ENCODE results near the gene CELF1.
"Not testable (repeated sequence)": the region's sequence is repeated elsewhere in the genome, so short reads cannot be mapped to it uniquely, and the experiment has no call there.

CELF1 gene

DNA sequence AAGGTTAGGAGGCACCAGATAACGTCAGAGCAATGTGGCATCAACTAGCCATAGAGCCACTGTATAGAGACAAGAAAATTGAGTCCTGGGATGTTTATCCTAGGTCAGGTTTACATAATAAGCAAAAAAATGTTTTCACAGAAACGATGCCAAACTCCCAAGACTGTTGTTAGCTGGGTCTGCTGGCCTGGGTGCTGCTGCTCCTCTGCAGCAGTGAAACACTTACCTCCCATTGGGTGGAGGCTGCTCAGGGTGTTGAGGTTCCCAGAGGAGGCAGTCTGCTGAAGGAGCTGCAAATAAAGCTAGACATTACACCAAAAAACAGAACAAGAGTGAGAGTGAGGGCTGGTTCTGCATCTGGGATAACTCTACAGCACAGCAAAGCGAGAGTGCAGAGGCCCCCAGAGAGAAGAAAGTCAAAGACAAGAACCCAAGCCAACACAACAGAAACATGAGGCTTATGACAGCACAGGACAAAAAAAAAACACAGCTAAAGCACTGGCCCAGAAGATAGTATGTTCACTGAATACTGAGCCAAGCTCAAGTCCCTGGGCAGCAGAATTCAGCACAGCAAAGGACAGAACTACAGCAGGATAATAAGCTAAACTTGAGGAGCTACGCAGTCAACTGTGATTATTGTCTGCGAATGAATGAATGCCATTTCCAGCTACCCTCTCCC, 74.1 kb downstream of the CELF1 start:
- no peak for DNase-seq

DNA sequence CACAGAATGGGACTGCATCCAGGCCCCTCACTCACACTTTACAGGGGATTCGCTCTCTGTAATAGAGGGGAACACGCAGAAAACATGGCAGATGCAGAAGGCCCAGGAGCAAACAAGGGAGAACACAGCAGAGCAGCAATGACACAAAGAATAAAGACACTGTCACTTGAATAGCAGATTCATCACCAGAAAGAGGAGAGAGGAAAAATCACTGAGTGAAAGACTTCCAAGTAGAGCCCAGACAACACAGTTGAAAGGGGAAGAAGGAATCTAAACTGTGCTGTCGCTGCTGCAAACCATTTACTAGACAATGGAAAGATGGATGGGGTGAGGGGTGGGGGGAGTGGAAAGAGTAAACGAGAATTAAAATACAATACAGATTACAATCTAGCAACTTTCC, 75.2 kb downstream of the CELF1 start:
- no peak for DNase-seq

DNA sequence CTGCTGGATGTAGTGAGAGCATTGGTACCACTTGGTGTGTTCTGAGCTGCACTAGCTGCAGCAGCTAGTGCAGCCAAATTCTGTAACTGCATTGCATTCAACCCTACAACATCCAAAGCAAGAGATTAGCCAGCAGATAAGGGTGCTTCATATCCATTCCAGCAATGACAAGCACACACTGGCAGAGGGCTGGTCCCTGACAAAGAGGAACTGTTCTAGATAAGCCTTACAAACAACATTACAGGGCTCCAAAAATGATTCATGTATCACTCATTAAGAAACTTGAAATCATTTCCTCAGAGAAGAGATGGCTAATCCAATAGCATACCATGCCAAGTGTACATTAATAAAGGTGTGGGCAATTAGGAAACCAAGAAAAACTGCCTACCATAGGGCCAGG, 75.6 kb downstream of the CELF1 start:
- DNase-seq, result no peak

DNA sequence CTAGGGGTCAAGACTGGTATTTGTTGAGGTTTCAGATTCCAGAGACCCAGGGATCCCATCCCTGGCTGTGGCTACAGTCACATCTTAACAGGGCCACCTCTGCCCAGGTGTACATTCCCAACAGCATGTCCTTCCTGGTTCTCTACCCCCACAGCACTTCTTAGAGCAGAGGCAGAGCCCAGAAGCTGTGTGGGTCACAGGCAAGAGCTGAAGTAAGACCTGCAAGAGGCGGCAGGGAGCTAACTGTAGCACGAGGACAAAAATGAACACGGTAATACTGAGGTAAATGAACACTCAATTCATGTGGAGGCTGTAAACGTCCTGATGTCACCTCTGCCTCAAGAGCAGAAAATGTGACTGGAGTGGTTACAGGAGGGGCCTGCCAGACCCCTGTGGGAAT, 82.3 kb downstream of the CELF1 start:
- no peak for DNase-seq

DNA sequence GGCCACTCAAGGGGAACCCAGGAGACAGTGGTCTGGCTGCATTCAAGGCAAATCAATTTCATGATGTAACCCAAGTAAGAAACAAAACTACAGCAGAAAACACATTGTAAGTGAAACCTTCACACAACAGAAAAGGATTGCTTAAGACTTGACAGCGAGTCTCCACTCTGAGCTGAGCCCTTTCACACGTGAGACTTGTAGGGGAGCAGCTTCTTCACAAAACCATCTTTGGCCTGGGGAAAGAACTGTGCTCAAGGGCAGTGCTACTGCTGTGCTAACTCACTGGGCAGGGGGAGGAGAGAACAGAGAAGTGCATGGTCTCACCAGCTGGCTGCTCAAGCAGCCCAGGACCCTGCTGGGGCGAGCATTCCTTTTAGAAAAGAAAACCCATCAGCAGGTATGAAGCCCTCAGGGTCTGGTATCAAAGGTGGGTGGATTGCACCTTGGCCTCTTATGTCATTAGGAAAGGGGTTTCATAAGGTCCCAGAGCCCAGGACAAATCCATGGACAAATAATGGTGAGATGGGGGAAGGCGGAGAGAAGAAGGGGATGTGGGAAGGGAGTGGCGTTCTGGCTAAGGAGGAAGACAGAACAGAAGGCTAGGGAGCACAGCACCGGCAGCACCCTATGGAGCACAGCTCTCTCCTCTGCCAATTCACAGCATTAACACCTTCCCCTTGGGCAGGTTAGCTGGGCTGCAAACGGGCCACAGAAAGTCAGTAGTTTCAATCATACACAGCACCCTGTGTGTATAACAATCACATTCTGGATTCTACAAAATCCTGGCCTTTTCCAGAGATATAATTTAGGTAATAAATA, 83.4 kb downstream of the CELF1 start:
- DNase-seq, result no peak

DNA sequence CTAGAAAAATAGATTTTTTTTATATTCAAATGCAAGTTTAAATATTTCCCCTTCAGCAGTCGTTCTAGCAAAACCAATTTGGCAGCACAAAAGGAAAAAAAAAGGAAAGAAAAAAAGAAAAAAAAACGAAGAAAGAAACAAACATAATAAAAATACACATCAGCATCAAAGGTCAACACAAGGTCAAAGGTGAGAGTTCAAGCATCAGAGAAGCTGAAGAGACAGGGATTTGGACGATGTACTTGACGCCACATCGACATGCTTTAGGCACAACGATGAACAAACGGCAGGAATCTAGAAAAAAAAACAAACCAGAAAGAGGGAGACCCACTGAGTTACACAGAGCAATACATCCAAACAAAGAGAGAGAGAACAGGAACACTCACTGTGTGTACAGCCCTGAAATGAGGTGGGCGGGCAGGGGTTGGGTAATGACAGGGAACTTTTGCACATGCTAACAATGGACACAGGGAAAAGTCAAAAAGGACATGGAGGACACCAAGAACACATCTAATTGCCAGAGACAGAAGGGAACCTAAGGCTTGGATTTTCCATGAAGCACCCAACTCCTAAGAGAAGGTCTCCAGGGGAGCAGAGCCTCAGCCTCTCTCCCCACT, 84.2 kb downstream of the CELF1 start:
- no peak for DNase-seq

DNA sequence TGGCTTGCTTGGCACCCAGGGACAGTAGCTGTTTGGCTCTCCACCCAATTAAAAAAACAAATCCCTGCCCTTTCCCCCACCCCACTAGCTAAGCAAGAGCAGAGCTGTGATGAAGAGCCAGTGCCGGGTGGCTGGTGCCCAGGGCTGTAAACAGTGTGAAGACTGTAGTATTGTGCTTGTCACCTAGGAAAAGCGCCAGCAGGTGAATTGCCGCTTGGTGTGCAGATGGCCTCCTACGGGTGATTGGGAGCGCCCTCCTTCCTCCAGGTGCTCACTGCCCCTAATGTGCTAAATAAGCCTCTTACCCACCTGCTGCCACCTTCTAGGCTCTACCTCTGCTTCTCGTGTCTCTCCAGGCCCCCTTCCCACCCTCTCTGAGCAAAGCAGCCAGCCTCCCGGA, 85.6 kb downstream of the CELF1 start:
- DNase-seq, result no peak

DNA sequence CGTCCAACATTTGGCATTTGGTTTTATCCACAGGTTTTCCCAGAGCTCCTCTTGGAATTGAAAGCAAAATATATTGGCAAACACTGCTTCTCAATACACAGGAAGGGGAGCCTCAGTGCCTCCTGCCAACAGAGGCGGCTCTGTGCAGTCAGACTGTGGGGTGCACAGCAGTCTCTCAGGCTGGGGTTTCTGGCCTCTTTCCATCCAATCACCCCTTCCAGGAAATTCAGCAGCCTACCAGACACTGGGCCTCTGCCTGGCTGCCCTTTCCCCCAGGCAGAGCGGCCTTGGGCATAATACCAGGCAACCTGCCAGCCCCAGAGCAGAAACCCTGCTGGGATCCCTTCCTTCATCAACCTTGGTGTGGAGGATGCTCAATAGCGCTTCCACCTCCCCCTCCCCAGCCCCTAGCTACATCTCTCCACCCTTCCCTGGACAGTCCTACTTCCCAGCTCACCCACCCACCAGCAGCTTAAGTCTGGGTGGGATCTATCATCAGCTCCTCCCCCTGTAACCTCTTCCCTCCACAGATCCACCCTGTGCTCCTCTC, 86.2 kb downstream of the CELF1 start:
- no peak for DNase-seq

DNA sequence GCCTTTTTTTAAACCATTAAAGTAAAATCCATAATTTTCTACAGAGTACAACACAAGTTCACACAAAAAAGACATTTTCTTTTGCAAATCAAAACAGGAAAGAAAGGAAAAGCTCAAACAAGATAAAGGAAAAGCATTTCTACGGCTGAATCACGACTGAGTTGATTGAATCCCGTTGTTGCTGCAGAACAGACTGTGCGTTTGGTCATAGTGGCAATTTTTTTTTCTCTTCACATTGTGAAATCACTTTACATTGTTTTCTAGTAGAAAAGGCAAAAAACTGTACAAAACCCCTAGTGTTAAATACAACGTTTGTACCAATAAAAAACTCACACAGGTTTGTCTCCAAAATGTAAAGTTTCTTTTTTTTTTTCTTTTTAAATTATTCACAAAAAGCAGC, 86.7 kb downstream of the CELF1 start:
- DNase-seq, result no peak

DNA sequence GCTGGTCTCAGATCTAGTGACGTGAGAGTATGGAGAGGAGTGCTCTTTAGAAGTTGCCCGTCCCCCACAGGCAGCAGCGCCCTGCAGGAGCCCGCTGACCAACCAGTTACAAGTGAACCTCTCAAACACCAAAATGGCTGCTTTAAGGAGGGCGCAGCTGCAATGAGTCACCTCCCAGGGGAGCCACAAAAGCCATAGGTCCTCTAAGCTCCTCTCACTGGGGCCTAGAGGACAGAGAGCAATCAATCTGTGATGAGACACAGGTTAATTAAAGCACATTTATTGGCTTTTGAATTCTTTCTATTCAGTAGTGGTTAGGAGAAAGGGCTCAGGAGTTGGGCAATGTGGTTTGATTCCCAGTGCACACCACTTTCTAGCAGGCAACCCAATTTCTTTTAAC, 88.4 kb downstream of the CELF1 start:
- DNase-seq, result no peak

DNA sequence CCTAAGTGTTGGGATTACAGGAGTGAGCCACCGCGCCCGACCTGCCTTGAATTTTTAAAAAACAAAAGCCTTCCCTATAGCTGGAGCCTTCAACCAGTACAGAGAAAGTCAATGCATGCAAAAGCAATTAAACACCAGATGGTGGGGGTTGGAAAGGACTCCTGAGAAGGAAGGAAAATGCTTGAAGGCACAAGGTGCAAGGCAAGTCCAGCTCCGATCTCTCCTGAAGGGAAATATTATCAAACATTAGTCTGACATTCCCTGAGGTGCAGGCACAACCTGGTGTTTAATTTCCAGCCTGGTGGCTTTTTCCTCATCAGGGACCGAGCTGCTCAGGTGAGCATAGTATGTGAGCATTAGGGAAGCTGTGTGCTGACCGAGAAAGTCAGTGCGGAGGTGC, 91.1 kb downstream of the CELF1 start:
- DNase-seq, result no peak

DNA sequence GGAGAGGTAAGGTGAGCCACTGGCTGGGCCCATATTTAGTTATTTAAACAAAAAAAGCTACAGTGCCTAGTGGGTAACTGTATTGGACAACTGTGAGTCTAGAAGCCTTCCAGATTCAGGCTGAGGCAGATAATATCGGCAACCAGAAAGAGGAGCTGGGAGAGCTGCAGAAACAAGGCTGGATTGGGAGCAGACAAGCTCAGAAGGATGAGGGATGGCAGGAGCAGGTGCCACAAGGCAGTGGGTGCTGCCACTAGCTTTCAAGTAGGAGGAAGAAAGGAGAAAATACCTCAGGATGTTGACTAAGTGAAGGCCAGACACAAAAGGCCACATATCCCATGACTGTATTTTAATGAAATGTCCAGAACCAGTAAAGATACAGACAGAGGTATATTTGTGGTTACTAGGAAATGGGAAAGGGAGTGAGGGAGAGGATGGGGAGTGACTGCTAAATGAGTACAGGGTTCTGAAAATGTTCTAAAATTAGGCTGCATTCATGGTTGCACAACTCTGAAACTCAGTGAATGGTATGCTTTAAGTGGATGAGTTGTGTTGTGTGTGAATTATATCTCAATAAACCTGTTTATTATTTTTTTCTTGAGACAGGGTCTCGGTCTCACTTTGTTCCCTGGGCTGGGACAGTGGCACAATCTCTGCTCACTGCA, 92.2 kb downstream of the CELF1 start:
- no peak for DNase-seq

DNA sequence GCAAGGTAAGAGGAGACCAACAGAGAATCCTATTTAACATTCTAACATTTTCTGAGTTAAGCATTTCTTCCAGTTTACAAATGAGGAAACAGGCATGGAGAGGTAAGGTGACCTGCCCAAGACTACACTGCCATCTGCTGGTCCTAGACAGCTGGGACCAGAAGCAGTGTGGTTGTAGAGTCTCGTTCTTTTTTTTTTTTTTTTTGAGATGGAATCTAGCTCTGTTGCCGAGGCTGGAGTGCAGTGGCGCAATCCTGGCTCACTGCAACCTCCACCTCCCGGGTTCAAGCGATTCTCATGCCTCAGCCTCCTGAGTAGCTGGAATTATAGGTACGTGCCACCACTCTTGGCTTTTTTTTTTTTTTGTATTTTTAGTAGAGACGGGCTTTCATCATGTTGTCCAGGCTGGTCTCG, 98.7 kb downstream of the CELF1 start:
- not testable (repeated sequence) for DNase-seq

DNA sequence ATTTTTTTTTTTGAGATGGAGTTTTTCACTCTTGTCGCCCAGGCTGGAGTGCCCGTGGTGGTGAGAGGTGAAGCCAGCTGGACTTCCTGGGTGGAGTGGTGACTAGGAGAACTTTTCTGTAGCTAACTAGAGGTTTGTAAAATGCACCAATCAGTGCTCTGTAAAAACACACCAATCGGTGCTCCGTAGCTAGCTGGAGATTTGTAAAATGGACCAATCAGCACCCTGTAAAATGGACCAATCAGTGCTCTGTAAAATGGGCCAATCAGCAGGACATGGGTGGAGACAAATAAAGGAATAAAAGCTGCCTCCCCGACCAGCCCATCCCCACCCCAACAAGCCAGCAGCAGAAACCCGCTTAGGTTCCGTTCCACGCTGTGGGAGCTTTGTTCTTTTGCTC, 99.6 kb downstream of the CELF1 start:
- DNase-seq, result no peak

DNA sequence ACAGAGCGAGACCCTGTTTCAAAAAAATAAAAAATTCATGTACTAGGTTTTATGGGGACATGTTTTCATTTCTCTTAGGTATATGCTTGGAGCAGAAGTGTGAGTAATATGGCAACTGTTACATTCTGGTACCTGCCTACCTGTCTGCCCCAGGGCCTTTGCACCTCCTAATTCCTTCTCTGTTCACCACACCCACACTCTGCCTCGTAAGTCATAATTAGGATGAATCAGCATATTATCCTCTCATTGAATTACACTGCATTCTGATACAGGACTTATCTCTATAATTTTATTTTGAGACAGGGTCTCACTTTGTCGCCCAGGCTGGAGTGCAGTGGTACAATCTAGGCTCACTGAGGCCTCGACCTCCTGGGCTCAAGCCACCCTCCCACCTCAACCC, 100.9 kb downstream of the CELF1 start:
- no peak for DNase-seq

DNA sequence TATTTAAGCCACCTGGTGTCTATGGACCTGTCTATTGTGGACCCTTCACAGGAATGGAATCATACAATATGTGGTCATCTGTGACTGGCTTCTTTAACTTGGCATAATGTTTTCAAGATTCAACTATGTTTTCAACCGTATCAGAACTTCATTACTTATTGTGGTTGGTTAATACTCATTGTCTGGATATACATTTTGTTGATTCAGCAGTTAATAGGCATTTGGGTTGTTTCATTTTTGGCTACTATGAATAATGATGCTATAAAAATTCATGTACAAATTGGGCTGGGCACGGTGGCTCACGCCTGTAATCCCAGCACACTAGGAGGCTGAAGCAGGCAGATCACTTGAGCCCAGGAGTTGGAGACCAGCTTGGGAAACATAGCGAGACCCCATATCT, 101.5 kb downstream of the CELF1 start:
- no peak for DNase-seq

DNA sequence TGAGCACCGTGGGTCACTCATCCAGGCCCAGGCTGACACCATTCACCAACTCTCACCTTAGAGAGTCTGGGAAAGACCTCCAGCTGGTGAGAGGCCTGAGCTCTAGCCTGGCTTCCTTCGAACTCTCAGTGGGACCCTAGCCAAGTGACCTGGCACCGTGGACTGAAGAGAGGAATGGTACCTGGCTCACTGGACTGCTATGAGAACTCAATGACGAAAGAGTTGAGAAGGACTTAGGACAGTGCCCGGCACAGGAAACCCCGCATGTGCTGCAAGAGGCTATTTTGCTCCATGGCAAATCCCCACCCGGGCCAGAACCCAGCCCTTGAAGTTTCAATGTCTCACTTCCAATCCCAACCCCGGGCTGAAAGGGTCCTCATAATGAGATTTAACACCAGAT, 103.4 kb downstream of the CELF1 start:
- no peak for DNase-seq

DNA sequence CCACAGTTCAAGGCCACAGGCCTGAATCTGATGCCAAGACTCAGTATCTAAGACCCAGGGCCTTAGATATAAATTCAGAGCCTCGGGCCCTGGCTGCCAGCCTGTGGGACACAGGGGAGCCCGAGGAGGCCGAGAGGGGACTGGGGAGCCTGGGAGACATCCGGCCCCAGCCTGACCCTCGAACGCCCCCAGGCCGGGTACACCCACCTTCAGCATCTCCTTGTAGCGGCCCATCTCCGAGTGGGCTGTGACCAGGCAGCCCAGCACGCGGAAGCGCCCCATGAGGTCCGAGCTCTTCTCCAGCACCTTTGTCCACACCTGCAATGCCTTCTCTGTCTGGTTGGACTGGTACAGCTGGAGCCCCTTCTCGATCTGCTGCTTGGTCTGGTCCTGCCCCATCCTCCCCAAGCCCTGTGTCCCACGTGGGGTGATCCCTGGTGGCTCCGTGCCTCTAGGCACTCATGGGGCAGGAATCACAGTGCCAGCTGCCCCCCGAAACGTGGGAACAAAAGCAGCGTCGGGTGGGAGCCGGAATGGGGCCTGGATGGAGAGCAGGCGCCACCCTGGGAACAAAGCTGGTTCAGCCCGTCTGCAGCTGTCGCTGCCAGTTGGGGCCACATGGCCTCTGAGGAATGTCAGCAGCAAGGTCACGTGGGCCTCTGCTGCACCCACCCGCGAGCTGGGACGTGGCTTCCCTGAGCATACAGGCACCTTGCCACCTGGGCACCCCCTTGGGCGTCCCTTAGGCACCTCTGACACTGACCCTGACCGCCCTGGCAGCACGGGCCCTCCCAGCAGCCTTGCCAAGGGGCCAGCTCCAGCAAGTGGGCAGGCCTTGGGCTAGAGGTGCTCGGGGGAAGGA, 104.1 kb downstream of the CELF1 start, which contains the start of gene RAPSN:
Gene RAPSN, minus strand, starts transcription at position 571 of the 862 bp plus-strand sequence. Its CDS starts 172 bp downstream, at position 399.
- no peak for DNase-seq

DNA sequence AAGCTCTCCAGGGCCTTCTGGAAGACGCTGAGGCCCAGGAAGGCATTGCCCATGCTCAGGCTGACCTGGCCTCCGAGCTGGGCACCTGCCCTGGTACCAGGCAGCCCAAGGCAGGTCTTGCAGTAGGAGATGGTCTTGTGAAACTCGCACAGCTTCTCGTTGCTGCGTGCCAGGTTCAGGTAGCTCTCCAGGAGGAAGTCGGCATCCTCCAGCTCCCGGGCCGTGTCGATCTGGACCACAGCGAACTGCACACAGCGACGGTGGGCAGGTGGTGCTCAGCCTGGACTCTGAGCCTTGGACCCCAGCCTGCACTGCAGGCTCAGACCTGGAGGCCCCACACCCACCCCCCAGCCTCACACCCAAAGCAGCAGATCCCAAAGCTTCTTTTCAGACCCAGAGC, 105.0 kb downstream of the CELF1 start:
- no peak for DNase-seq

DNA sequence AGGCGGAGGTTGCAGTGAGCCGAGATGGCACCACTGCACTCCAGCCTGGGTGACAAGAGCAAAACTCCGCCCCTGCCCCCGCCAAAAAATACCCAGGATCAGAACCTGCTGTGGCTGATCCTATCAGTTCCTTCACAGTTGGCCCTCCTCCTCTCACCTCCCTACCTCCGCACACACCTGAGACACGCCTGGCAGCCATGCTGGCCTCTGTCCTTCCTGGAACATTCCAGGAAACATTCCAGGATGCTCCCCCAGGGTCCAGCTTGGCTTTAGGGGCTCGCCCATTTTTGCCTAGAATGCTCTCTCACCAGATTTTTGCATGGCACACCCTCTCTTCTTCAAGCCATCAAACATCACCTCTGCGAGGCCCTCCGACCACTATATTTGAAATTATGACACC, 106.1 kb downstream of the CELF1 start:
- DNase-seq, result no peak

DNA sequence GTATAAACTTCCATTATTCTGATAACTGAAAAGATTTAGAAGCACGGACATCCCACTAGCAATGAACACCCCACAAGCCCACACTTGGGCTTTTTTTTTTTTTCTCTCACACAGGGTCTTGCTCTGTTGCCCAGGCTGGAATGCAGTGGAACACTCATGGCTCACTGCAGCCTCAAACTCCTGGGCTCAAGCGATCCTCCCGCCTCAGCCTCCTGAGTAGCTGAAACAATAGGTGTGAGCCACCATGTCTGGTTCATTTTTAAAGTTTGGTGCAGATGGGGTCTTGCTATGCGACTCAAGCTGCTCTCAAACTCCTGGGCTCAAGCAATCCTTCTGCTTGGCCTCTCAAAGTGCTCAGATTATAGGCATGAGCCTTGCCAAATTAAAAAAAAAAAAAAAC, 107.1 kb downstream of the CELF1 start:
- DNase-seq, result no peak

DNA sequence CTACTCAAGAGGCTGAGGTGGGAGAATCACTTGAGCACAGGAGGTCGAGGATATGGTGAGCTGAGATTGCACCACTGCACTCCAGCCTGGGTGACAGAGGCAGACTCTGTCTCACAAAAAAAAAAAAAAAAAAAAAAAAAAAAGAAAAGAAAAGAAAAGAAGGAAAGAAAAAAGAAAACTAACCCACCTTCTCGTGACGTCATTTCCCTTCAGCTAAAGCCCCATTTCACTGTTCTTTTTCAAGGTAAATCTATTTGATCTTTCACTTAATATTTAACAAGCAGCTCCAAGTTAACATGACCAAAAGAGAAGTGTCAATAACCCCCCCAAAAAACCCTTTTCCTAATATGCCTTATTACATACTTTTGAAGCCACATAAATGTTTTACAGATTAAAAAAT, 109.1 kb downstream of the CELF1 start:
- DNase-seq, result no peak

Data from 8988T (cell line).